Myocyte (in vitro differentiated cells): ENCODE measurements around the gene GPR87. TPM values are rescaled to one million over a fixed set of nuclear protein-coding genes. Genes with fewer than 3 reads are reported as not detected.

Source experiments
- total RNA-seq: library from RNA; depleted of rRNA; stranded (reverse); fragments of >200 nt; gene quantifications from 2 replicates; pipeline ENCODE4 v1.2.3, GENCODE V29; 2014

GPR87 gene
- total RNA-seq, 1 donor from 2014 or later, result not detected

Other genes with a start within 250 kb of the GPR87 start
- 0.26 TPM in 1 of 2 replicates, not detected in the other for gene MED12L, start 231.2 kb downstream of the GPR87 start, total RNA-seq
- not detected in 2 replicates for gene GPR171, start 113.6 kb downstream of the GPR87 start, total RNA-seq
- not detected in 2 replicates for gene P2RY14, start 38.3 kb downstream of the GPR87 start, total RNA-seq
- gene P2RY13, start 12.7 kb upstream of the GPR87 start, total RNA-seq, result not detected in 2 replicates
- not detected in 2 replicates for gene P2RY12, start 67.9 kb upstream of the GPR87 start, total RNA-seq
- 0.13 and 0.26 TPM in 2 replicates for gene IGSF10, start 144.2 kb upstream of the GPR87 start, total RNA-seq